Stimulated activated CD8-positive, alpha-beta memory T cell treated with anti-CD3 and anti-CD28 coated beads, Interleukin-4, amount 100 ng/mL, for 4 hours (primary cell): ENCODE measurements around the gene DAND5.

Experiments used
- DNase-seq, 2 donors: peaks; one replicate each; pipeline ENCODE4 v3.0.0-alpha.2; 2020; ENCODE audit warnings: low read depth in 2 of 2, low spot score in 1 of 2

Gene DAND5

GRCh38 chr19:12991296-12991695, 21.9 kb downstream of the DAND5 start:
- DNase-seq: no peak

- no peak for DNase-seq
Observed at GRCh38 chr19:12992729-12993128, 23.4 kb downstream of the DAND5 start.

DNA sequence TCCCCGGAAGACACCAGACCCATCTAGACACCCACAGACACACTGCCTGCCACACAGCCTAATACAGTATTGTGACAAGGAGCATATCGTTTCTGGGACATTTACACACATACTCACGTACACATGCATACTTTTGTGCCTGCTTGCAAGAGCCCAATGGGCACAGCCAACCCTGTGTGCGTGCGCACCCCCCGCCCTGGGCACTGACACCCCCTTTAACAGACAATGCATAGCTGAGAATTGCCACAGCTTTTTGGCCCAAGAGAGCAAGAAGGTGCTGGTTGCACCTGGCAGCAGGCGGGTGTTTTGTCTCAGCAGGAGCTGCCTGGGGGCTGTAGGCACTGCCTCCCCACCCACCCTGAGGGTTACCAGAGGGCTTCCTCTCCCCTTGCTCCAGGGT, 24.2 kb downstream of the DAND5 start:
- no peak for DNase-seq

- DNase-seq: peak; percentile 18 to 38
Observed at GRCh38 chr19:12994701-12995595, 25.6 kb downstream of the DAND5 start, which contains the start of gene NFIX. Gene NFIX (plus strand): TSS chr19:12995475. CDS start chr19:12995838, 363 bp downstream.

DNA sequence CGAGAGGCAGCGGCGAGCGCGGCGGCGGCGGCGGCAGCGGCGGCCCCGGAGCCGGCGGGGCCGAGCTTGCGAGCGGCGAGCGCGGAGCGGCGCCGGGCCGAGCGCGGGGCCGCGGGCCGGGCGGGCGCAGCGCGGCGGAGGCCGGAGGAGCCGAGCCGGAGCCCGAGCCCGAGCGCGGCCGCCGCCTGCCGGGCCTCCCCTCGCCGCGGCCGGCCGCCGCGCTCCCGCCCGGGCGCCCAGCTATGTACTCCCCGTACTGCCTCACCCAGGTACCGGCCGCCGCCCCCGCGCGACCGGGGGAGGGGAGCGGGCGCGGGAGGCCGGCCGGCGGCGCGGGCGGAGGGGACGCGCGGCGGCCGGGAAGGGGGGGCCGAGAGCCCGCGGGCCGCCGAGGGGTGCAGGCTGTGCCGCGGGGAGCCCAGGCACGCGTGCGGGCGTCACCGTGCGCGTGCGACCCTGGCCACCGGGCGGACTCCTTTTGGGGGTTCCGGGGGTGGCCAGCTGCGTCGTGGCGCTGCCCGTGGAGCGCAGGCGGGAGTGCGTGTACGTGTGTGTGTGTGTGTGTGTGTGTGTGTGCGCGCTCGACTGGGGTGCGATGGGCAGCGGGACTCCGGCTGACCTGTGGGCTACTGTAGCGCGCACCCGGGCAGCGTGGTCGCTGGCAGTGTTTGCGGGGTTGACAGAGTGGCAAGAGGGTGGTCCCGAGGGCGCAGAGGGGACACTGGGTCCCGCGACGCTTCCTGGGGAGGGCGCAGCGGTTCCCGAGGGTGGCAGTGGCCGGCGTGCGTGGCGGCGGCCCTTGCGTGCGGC, 26.4 kb downstream of the DAND5 start:
- no peak for DNase-seq

GRCh38 chr19:12996406-12997094, 27.2 kb downstream of the DAND5 start:
- no peak for DNase-seq

GRCh38 chr19:12997179-12997966, 28.0 kb downstream of the DAND5 start:
- DNase-seq: no peak

GRCh38 chr19:12997967-12998940, 28.9 kb downstream of the DAND5 start:
- DNase-seq: no peak

DNA sequence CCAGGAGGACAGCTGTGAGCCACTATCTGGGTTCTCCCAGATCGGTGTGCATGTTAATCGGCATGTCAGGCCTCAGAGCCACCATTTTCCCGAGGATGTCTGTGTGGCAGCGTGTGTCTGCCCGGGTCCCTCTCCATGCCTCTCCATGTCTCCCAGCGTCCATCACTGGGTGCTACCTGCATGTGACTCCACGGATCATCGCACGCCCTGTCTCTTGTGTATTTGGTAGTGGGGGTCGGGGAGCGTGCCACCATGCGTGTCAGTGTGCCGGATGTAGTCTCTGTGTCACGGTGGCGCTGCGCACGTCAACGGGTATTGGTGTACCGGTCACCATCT, 31.8 kb downstream of the DAND5 start:
- no peak for DNase-seq

DNA sequence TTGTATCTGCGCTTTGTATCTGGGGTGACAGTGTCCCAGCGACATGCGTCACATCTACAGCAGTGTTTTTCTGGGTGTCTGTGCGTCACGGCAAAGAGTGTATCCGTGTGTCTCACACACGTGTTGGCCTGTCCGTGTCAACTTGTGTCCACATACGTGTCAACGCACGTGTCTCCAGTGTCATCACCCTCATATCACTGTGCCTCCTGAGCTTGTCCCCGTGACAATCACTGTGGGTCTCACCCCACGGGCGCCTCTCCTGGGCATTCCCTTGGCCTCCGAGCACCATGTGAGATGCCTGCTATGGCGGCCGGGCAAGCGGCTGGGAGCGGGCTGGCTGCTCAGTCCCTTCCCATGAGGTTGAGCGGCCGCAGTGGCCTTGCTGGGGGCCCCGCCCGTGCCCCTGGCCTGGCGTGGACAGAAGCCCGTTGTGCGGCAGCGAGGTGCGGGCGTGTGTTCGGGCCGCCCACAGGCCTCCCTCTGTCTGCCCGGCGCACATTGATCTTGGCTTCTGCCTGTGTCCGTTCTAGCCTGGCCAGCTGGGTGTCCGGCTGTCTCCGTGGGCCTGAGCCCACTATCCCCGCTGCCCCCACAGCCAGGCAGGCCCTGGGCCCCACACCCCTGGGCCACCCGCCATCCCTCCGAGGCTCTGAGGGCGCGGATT, 32.3 kb downstream of the DAND5 start:
- DNase-seq: no peak

GRCh38 chr19:13002166-13002898, 33.0 kb downstream of the DAND5 start:
- DNase-seq: no peak

- DNase-seq: no peak
Observed at GRCh38 chr19:13003081-13003480, 33.7 kb downstream of the DAND5 start.

- DNase-seq: no peak
Observed at GRCh38 chr19:13004273-13004672, 34.9 kb downstream of the DAND5 start.

DNA sequence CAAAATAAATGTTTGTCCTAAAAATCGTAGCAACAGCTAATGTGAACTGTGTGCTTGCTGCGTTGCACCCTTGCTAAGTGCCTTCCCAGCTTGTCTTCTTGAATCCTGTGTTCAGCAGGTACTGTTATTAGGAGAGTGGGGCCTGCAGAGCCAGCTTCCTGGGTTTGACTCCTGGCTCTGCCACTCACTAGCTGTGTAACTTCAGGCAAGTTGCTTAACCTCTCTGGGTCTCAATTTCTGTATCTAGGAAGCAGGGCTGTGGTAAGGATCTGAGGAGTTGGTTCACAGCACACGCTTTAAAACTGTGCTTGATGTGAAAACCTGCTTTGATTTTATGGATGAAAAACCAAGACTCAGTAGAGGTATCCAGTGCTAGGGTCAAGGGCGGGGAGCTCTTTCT, 35.9 kb downstream of the DAND5 start:
- no peak for DNase-seq

DNA sequence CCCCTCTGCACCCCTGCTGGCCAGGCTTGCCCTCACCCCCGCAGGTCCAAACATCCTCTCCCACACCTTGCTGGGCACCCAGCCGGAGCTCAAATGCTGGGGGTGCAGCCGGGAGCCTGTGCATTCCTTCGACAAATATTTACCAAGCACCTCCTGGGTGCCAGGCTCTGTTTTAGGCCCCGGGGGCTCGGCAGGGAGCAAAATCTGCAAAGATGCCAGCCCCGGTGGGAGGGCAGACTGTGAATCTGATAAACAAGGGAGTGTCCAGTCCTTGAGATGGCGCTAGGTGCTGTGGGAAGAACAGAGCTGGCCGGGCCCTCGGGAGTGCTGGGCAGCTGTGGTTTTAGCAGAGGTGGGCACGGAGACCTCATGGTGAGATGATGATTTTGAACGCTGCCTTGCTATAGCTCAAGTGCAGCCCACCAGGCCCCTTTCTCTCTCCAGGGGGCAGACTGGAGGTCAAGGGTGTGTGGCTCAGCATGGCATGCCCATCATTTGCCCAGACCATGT, 36.5 kb downstream of the DAND5 start:
- DNase-seq: no peak

GRCh38 chr19:13006431-13007281, 37.3 kb downstream of the DAND5 start:
- no peak for DNase-seq

DNA sequence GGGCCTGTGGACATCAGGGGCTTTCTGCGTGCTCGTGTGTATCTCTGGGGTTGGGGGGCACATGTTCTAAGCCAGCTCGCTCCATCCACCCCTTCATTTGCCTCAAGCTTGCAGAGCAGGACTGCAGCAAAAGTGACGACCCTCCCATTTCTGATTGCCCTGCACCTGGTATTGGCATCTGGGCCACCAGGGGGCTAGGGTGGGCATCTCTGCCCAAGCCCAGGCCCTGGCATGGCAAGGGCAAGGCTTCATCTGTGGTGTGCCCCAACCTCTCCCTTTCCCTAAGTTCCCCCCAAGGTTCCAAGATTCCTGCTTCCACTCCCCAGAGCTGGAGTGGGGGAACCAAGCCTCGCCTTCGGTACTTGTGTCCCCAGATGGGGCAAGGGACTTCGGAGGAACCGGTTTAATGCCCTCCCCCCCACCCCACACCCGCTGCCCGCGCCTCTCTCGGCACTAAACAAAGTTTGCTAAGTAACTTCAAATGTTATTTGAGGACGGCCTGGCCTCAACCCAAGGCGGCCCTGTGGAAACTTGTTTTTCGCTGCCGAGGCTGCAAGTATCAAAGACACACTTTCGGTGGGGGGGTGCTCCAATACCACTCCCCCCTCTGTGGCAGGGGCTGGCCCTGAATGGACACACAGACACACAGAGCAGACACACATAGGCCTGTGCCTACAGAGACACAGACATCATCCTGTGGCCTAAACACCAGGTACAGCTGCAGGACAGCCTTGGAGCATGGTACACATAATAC, 38.1 kb downstream of the DAND5 start:
- DNase-seq: no peak
